ENCODE data around the gene PLCB4. TPM values are rescaled to one million over a fixed set of nuclear protein-coding genes. Genes with fewer than 3 reads are reported as not detected.
A peak's percentile ranks its signal among the peaks of the same experiment; 100 is the strongest.

PLCB4 gene
- total RNA-seq = not detected

- no peak for ATAC-seq
- ChIA-PET CTCF (no interaction called here), POLR2A (no interaction called here)
- peaks cover 2% of the 10 kb centered on the region for H3K4me1 Mint-ChIP-seq (ENCODE audit: low read depth)
- peak within 1 kb of the TSS; percentile 20 for H3K4me3 Mint-ChIP-seq
- H3K27me3 Mint-ChIP-seq (ENCODE audit: low read depth) = peaks cover 18% of the 10 kb centered on the region
- peaks cover 2% of the 10 kb centered on the region for H3K36me3 Mint-ChIP-seq (ENCODE audit: low read depth)
- H3K9me3 Mint-ChIP-seq (ENCODE audit: insufficient read depth) = no peaks in the 10 kb centered on the region
- H3K27ac Mint-ChIP-seq = peak within 1 kb of the TSS; percentile 4
- DNase-seq = no peak
Measured at GRCh38 chr20:9068841-9069663, at the start of gene PLCB4. TSS of gene PLCB4 (plus strand) at chr20:9069087. CDS start at chr20:9307815, 238,728 bp downstream.

- POLR2A ChIA-PET = no interaction called here
- Mint-ChIP-seq H3K9me3 (ENCODE audit: insufficient read depth) (no peaks in the 10 kb centered on the region), H3K4me3 (no peak overlapping the region), H3K4me1 (ENCODE audit: low read depth) (peaks cover 3% of the 10 kb centered on the region), H3K27me3 (ENCODE audit: low read depth) (no peaks in the 10 kb centered on the region), H3K36me3 (ENCODE audit: low read depth) (no peaks in the 10 kb centered on the region), H3K27ac (no peak overlapping the region)
- DNase-seq = no peak
- ATAC-seq = no peak
- CTCF ChIA-PET = no interaction called here
Measured at GRCh38 chr20:9019833-9020232, 49.1 kb upstream of the PLCB4 start.

GRCh38 chr20:9021216-9021615 is 47.7 kb upstream of the PLCB4 start:
- Mint-ChIP-seq H3K36me3 (ENCODE audit: low read depth) (no peaks in the 10 kb centered on the region), H3K9me3 (ENCODE audit: insufficient read depth) (no peaks in the 10 kb centered on the region), H3K27me3 (ENCODE audit: low read depth) (no peaks in the 10 kb centered on the region), H3K4me3 (no peak overlapping the region), H3K4me1 (ENCODE audit: low read depth) (peaks cover 3% of the 10 kb centered on the region), H3K27ac (no peak overlapping the region)
- DNase-seq (no peak), ATAC-seq (no peak)
- CTCF ChIA-PET = no interaction called here
- POLR2A ChIA-PET = no interaction called here

GRCh38 chr20:9021699-9022098 is 47.2 kb upstream of the PLCB4 start:
- ATAC-seq = no peak
- CTCF ChIA-PET = no interaction called here
- no peaks in the 10 kb centered on the region for H3K36me3 Mint-ChIP-seq (ENCODE audit: low read depth)
- DNase-seq = no peak
- no peaks in the 10 kb centered on the region for H3K27me3 Mint-ChIP-seq (ENCODE audit: low read depth)
- peaks cover 3% of the 10 kb centered on the region for H3K4me1 Mint-ChIP-seq (ENCODE audit: low read depth)
- H3K4me3 Mint-ChIP-seq = no peak overlapping the region
- no peaks in the 10 kb centered on the region for H3K9me3 Mint-ChIP-seq (ENCODE audit: insufficient read depth)
- H3K27ac Mint-ChIP-seq = no peak overlapping the region
- POLR2A ChIA-PET = no interaction called here

GRCh38 chr20:9022376-9022775 is 46.5 kb upstream of the PLCB4 start:
- no peaks in the 10 kb centered on the region for H3K27me3 Mint-ChIP-seq (ENCODE audit: low read depth)
- H3K9me3 Mint-ChIP-seq (ENCODE audit: insufficient read depth) = no peaks in the 10 kb centered on the region
- peaks cover 3% of the 10 kb centered on the region for H3K4me1 Mint-ChIP-seq (ENCODE audit: low read depth)
- ChIA-PET CTCF (no interaction called here), POLR2A (no interaction called here)
- H3K27ac Mint-ChIP-seq = no peak overlapping the region
- ATAC-seq (no peak), DNase-seq (no peak)
- no peak overlapping the region for H3K4me3 Mint-ChIP-seq
- no peaks in the 10 kb centered on the region for H3K36me3 Mint-ChIP-seq (ENCODE audit: low read depth)

GRCh38 chr20:9024606-9025005 is 44.3 kb upstream of the PLCB4 start:
- Mint-ChIP-seq H3K4me3 (no peak overlapping the region), H3K9me3 (ENCODE audit: insufficient read depth) (no peaks in the 10 kb centered on the region), H3K4me1 (ENCODE audit: low read depth) (no peaks in the 10 kb centered on the region), H3K27me3 (ENCODE audit: low read depth) (no peaks in the 10 kb centered on the region), H3K36me3 (ENCODE audit: low read depth) (no peaks in the 10 kb centered on the region), H3K27ac (no peak overlapping the region)
- no peak for ATAC-seq
- CTCF ChIA-PET = no interaction called here
- no peak for DNase-seq
- POLR2A ChIA-PET = no interaction called here

- ATAC-seq (no peak), DNase-seq (no peak)
- no peaks in the 10 kb centered on the region for H3K27me3 Mint-ChIP-seq (ENCODE audit: low read depth)
- H3K4me1 Mint-ChIP-seq (ENCODE audit: low read depth) = no peaks in the 10 kb centered on the region
- CTCF ChIA-PET = no interaction called here
- H3K36me3 Mint-ChIP-seq (ENCODE audit: low read depth) = no peaks in the 10 kb centered on the region
- H3K27ac Mint-ChIP-seq = no peak overlapping the region
- no peak overlapping the region for H3K4me3 Mint-ChIP-seq
- POLR2A ChIA-PET = no interaction called here
- H3K9me3 Mint-ChIP-seq (ENCODE audit: insufficient read depth) = no peaks in the 10 kb centered on the region
Measured at GRCh38 chr20:9025011-9025410, 43.9 kb upstream of the PLCB4 start.

GRCh38 chr20:9025643-9026042 is 43.2 kb upstream of the PLCB4 start:
- H3K36me3 Mint-ChIP-seq (ENCODE audit: low read depth) = no peaks in the 10 kb centered on the region
- POLR2A ChIA-PET = no interaction called here

GRCh38 chr20:9027626-9028025 is 41.3 kb upstream of the PLCB4 start:
- H3K27ac Mint-ChIP-seq = no peak overlapping the region
- no peaks in the 10 kb centered on the region for H3K4me1 Mint-ChIP-seq (ENCODE audit: low read depth)
- no peaks in the 10 kb centered on the region for H3K36me3 Mint-ChIP-seq (ENCODE audit: low read depth)
- no peak overlapping the region for H3K4me3 Mint-ChIP-seq
- H3K9me3 Mint-ChIP-seq (ENCODE audit: insufficient read depth) = no peaks in the 10 kb centered on the region
- ATAC-seq (no peak), DNase-seq (no peak)
- POLR2A ChIA-PET = no interaction called here
- H3K27me3 Mint-ChIP-seq (ENCODE audit: low read depth) = no peaks in the 10 kb centered on the region
- CTCF ChIA-PET = no interaction called here

More at GRCh38 chr20:9025643-9026042, 43.2 kb upstream of the PLCB4 start:
- DNase-seq (no peak), ATAC-seq (no peak)
- Mint-ChIP-seq H3K27me3 (ENCODE audit: low read depth) (no peaks in the 10 kb centered on the region), H3K9me3 (ENCODE audit: insufficient read depth) (no peaks in the 10 kb centered on the region), H3K27ac (no peak overlapping the region), H3K4me3 (no peak overlapping the region), H3K4me1 (ENCODE audit: low read depth) (no peaks in the 10 kb centered on the region)
- CTCF ChIA-PET = no interaction called here

GRCh38 chr20:9028419-9028818 is 40.5 kb upstream of the PLCB4 start:
- H3K36me3 Mint-ChIP-seq (ENCODE audit: low read depth) = no peaks in the 10 kb centered on the region
- DNase-seq (no peak), ATAC-seq (no peak)
- CTCF ChIA-PET = no interaction called here
- H3K27me3 Mint-ChIP-seq (ENCODE audit: low read depth) = no peaks in the 10 kb centered on the region
- H3K4me1 Mint-ChIP-seq (ENCODE audit: low read depth) = no peaks in the 10 kb centered on the region
- POLR2A ChIA-PET = no interaction called here
- H3K27ac Mint-ChIP-seq = no peak overlapping the region
- H3K4me3 Mint-ChIP-seq = no peak overlapping the region
- no peaks in the 10 kb centered on the region for H3K9me3 Mint-ChIP-seq (ENCODE audit: insufficient read depth)

GRCh38 chr20:9031991-9032390 is 36.9 kb upstream of the PLCB4 start:
- POLR2A ChIA-PET = no interaction called here
- Mint-ChIP-seq H3K4me3 (no peak overlapping the region), H3K36me3 (ENCODE audit: low read depth) (no peaks in the 10 kb centered on the region), H3K27ac (no peak overlapping the region), H3K9me3 (ENCODE audit: insufficient read depth) (no peaks in the 10 kb centered on the region), H3K27me3 (ENCODE audit: low read depth) (no peaks in the 10 kb centered on the region), H3K4me1 (ENCODE audit: low read depth) (no peaks in the 10 kb centered on the region)
- CTCF ChIA-PET = no interaction called here
- ATAC-seq (no peak), DNase-seq (no peak)

GRCh38 chr20:9032758-9033157 is 36.1 kb upstream of the PLCB4 start:
- no peak overlapping the region for H3K27ac Mint-ChIP-seq
- H3K36me3 Mint-ChIP-seq (ENCODE audit: low read depth) = no peaks in the 10 kb centered on the region
- no peaks in the 10 kb centered on the region for H3K27me3 Mint-ChIP-seq (ENCODE audit: low read depth)
- ATAC-seq (no peak), DNase-seq (no peak)
- no peaks in the 10 kb centered on the region for H3K4me1 Mint-ChIP-seq (ENCODE audit: low read depth)
- H3K4me3 Mint-ChIP-seq = no peak overlapping the region
- no peaks in the 10 kb centered on the region for H3K9me3 Mint-ChIP-seq (ENCODE audit: insufficient read depth)
- ChIA-PET POLR2A (no interaction called here), CTCF (no interaction called here)

- Mint-ChIP-seq H3K27me3 (ENCODE audit: low read depth) (no peaks in the 10 kb centered on the region), H3K4me3 (no peak overlapping the region), H3K9me3 (ENCODE audit: insufficient read depth) (no peaks in the 10 kb centered on the region), H3K4me1 (ENCODE audit: low read depth) (no peaks in the 10 kb centered on the region), H3K36me3 (ENCODE audit: low read depth) (no peaks in the 10 kb centered on the region), H3K27ac (no peak overlapping the region)
- ChIA-PET CTCF (no interaction called here), POLR2A (no interaction called here)
- DNase-seq = no peak
- no peak for ATAC-seq
Measured at GRCh38 chr20:9035126-9035525, 33.8 kb upstream of the PLCB4 start.

Data from activated CD8-positive, alpha-beta T cell treated with anti-CD3 and anti-CD28 coated beads, Interleukin-2, amount 10 ng/mL, durations not matched to agents 7 days and 5 days (primary cell).